Ovary (tissue), 9 donors: ENCODE data around the gene HECTD4. TPM values are rescaled to one million over a fixed set of nuclear protein-coding genes. Genes with fewer than 3 reads are reported as not detected.
"Not testable (repeated sequence)": the region's sequence is repeated elsewhere in the genome, so short reads cannot be mapped to it uniquely, and the experiment has no call there.

Experiments
- DNase-seq, 5 donors: peaks; one replicate each; pipeline ENCODE4 v3.0.0-alpha.2; 2019 to 2020
- H3K27ac ChIP-seq, 2 donors: fragments of 200-600 bp; one replicate each; pipeline versions ENCODE4 v1.5.1 to v1.8.0; 2019 to 2022
- H3K27me3 ChIP-seq: fragments of 200-600 bp; one replicate; pipeline ENCODE4 v1.8.0; 2022
- H3K36me3 ChIP-seq: fragments of 200-600 bp; sonication (generic); one replicate; pipeline ENCODE4 v1.5.1; 2019
- H3K4me1 ChIP-seq: one replicate; pipeline ENCODE4 v1.8.1; 2013; ENCODE audit warnings: mild to moderate bottlenecking, moderate library complexity; ENCODE audit not compliant: insufficient read depth
- H3K4me3 ChIP-seq: fragments of 200-600 bp; sonication (generic); one replicate; pipeline ENCODE4 v1.5.1; 2017
- H3K9me3 ChIP-seq, 2 donors: fragments of 200-600 bp in 1 of 2; sonication (generic) in 1 of 2; one replicate each; pipeline versions ENCODE4 v1.5.1 to v1.8.1; 2013 to 2019; ENCODE audit warnings: mild to moderate bottlenecking in 1 of 2, moderate library complexity in 1 of 2
- EP300 ChIP-seq: sonication (generic); formaldehyde crosslinking; IDR thresholded peaks from one replicate; pipeline ENCODE4 v1.6.1; 2017; ENCODE audit warnings: antibody characterized with exemption
- POLR2A ChIP-seq: fragments of 450-650 bp; IDR thresholded peaks from one replicate; pipeline ENCODE4 v1.6.1; 2017; ENCODE audit warnings: antibody characterized with exemption, mild to moderate bottlenecking, moderate library complexity
- WGBS, 3 donors: extraction: QIAGEN DNeasy Blood & Tissue Kit in 1 of 3; methylation state at CpG; one replicate each; pipeline versions ENCODE4 v1.1.5 to v1.1.7; 2013 to 2017; 5-methylcytosine and 5-hydroxymethylcytosine counted together
- intact Hi-C, 4 donors: fragments of 100-400 bp; cut with DNase I; formaldehyde crosslinking; loops; one replicate each; pipeline versions ENCODE4 v1.11.0 to v1.15.1; 2022 to 2023
- polyA plus RNA-seq, 2 donors: library from polyadenylated mRNA; stranded (reverse); fragments of 200-250 nt in 1 of 2; fragments of 350-450 nt in 1 of 2; fragmentation: Illumina TruSeq in 1 of 2; extraction: RNeasy Lipid Tissue Mini Kit (QIAGEN cat#74804) in 1 of 2; gene quantifications; one replicate each; pipeline ENCODE4 v1.2.3, GENCODE V29; 2013 to 2014
- total RNA-seq, 7 donors: library from RNA; depleted of rRNA in 2 of 7; stranded (reverse); fragments of >200 nt in 2 of 7; fragmentation: NEBNext Ultra II Directional in 3 of 7; extraction: Animal tissue kit (Norgen Biotek cat#: 25700) in 3 of 7; gene quantifications; one replicate each; pipeline versions ENCODE4 v1.1.0 to v1.2.4, GENCODE V29; 2016 to 2023
- TF ChIP-seq, protein P1 (sequence below), 3 donors: fragments of 450-650 bp in 2 of 3; fragments of 200-600 bp in 1 of 3; IDR thresholded peaks; one replicate each; pipeline versions ENCODE4 v1.5.1 to v1.8.0; 2016 to 2022; ENCODE audit warnings: antibody characterized with exemption in 3 of 3, mild to moderate bottlenecking in 1 of 3
- donor health status: DM: no; HTN: no; CAD: no; lungs with moderate emphysema.
- donor health status: DM: no; HTN: no; CAD: no.
- donor health status: Bipolar disorder and iron deficiency.
- donor health status: DM: yes; HTN: yes; CAD: no.
- donor health status: DM: no; HTN: no; CAD: no.
- donor health status: DM: yes; HTN: yes; CAD: no.

Gene HECTD4
- total and polyA plus RNA-seq, 9 donors = 12.3 to 47.3 (median 34.9) TPM

GRCh38 chr12:112406519-112407488 lies 24.6 kb upstream of the HECTD4 start:
- Histone ChIP-seq H3K4me1 (peaks cover 3% of the 10 kb centered on the region), H3K4me3 (no peak overlapping the region), H3K27ac (no peak overlapping the region), H3K36me3 (no peaks in the 10 kb centered on the region), H3K27me3 (no peaks in the 10 kb centered on the region), H3K9me3 (no peaks in the 10 kb centered on the region)
- DNase-seq = no peak
- TF ChIP-seq, protein P1, sequence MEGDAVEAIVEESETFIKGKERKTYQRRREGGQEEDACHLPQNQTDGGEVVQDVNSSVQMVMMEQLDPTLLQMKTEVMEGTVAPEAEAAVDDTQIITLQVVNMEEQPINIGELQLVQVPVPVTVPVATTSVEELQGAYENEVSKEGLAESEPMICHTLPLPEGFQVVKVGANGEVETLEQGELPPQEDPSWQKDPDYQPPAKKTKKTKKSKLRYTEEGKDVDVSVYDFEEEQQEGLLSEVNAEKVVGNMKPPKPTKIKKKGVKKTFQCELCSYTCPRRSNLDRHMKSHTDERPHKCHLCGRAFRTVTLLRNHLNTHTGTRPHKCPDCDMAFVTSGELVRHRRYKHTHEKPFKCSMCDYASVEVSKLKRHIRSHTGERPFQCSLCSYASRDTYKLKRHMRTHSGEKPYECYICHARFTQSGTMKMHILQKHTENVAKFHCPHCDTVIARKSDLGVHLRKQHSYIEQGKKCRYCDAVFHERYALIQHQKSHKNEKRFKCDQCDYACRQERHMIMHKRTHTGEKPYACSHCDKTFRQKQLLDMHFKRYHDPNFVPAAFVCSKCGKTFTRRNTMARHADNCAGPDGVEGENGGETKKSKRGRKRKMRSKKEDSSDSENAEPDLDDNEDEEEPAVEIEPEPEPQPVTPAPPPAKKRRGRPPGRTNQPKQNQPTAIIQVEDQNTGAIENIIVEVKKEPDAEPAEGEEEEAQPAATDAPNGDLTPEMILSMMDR (IDR thresholded peaks at IDR 0.05) = no peak
- TF ChIP-seq POLR2A (no peak), EP300 (no peak)
- WGBS, 3 donors = 68 to 77% (median 74%) methylated on average over 11 of the region's 11 CpGs
- intact Hi-C loops = no loop called here

GRCh38 chr12:112401903-112402498 lies 19.8 kb upstream of the HECTD4 start:
- WGBS, 3 donors = 41 to 51% (median 42%) methylated on average over 5 of the region's 5 CpGs
- H3K27me3 ChIP-seq = no peaks in the 10 kb centered on the region
- intact Hi-C loops = no loop called here

GRCh38 chr12:112401054-112401453 lies 18.8 kb upstream of the HECTD4 start:
- H3K27ac ChIP-seq = no peak overlapping the region
- TF ChIP-seq EP300 (no peak), POLR2A (no peak)
- TF ChIP-seq, protein P1 (IDR thresholded peaks at IDR 0.05) = no peak
- 91 to 94% (median 91%) methylated on average over 5 of the region's 5 CpGs for WGBS, 3 donors
- H3K4me3 ChIP-seq = no peak overlapping the region
- no peak for DNase-seq
- H3K36me3 ChIP-seq = no peaks in the 10 kb centered on the region
- H3K9me3 ChIP-seq = no peaks in the 10 kb centered on the region
- H3K4me1 ChIP-seq = no peaks in the 10 kb centered on the region
- intact Hi-C loops = no loop called here
- no peaks in the 10 kb centered on the region for H3K27me3 ChIP-seq

More at GRCh38 chr12:112401903-112402498, 19.8 kb upstream of the HECTD4 start:
- no peak for DNase-seq
- Histone ChIP-seq H3K4me3 (no peak overlapping the region), H3K27ac (no peak overlapping the region), H3K36me3 (no peaks in the 10 kb centered on the region), H3K4me1 (no peaks in the 10 kb centered on the region), H3K9me3 (no peaks in the 10 kb centered on the region)
- TF ChIP-seq POLR2A = no peak
- TF ChIP-seq, protein P1 (IDR thresholded peaks at IDR 0.05) = no peak
- TF ChIP-seq EP300 = no peak

DNA sequence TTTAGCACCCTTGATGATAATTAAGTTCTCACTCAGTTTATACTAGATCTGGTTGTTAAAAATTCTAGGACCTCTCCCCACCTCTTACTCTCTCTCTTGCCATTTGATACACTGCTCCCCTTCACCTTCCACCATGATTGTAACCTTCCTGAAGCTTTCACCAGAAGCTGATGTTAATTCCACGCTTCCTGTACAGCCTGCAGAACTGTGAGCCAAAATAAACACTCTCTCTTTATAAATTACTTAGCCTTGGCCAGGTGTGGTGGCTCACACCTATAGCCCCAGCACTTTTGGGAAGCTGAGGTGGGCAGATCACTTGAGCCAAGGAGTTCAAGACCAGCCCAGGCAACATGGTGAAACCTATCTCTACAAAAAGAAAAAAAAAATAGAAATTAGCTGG lies 11.1 kb upstream of the HECTD4 start:
- Histone ChIP-seq H3K4me3 (no peak overlapping the region), H3K27ac (no peak overlapping the region), H3K36me3 (no peaks in the 10 kb centered on the region), H3K4me1 (no peaks in the 10 kb centered on the region), H3K9me3 (no peaks in the 10 kb centered on the region), H3K27me3 (no peaks in the 10 kb centered on the region)
- WGBS, 3 donors = 76 to 89% (median 81%) methylated on average over 1 of the region's 1 CpG
- TF ChIP-seq, protein P1 (IDR thresholded peaks at IDR 0.05) = no peak
- no peak for TF ChIP-seq EP300
- TF ChIP-seq POLR2A = no peak
- DNase-seq = no peak
- intact Hi-C loops = no loop called here

- not testable (repeated sequence) for H3K27ac ChIP-seq, H3K4me3 ChIP-seq, H3K4me1 ChIP-seq, DNase-seq, H3K27me3 ChIP-seq, H3K9me3 ChIP-seq, H3K36me3 ChIP-seq
- 81 to 93% (median 86%) methylated on average over 3 to 4 of the region's 4 CpGs for WGBS, 3 donors
- intact Hi-C loops = loop anchor here in 2 of 4 donors (5.0 to 10.0 kb wide), 2 partner anchors 193 to 455 kb away; no protein-coding TSS in a partner anchor
Measured at GRCh38 chr12:112389922-112390654, 7.9 kb upstream of the HECTD4 start.
